Measurements from ENCODE around the gene HIRA.

HIRA gene

GRCh38 chr22:19464975-19465374 is 33.4 kb upstream of the HIRA start:
- TF ChIP-seq TCF12 (IDR thresholded peaks at IDR 0.05; ENCODE audit: low read depth) = no peak
- TF ChIP-seq EP300 (IDR thresholded peaks at IDR 0.05; ENCODE audit: borderline replicate concordance) = no peak
- TF ChIP-seq YY1 (IDR thresholded peaks at IDR 0.05; ENCODE audit: low read depth) = no peak
- TF ChIP-seq FOXM1 (IDR thresholded peaks at IDR 0.05; ENCODE audit: borderline replicate concordance, low read depth) = no peak
- TF ChIP-seq CEBPB (IDR thresholded peaks at IDR 0.05) = no peak
- no peak for TF ChIP-seq REST (IDR thresholded peaks at IDR 0.05; ENCODE audit: low read depth)
- no peak for TF ChIP-seq USF1 (IDR thresholded peaks at IDR 0.05)
- TF ChIP-seq TEAD4 (IDR thresholded peaks at IDR 0.05) = no peak
- TF ChIP-seq RAD21 (IDR thresholded peaks at IDR 0.05; ENCODE audit: low read depth) = no peak
- no peak for TF ChIP-seq NFIC (IDR thresholded peaks at IDR 0.05)
- TF ChIP-seq ZBTB7A (IDR thresholded peaks at IDR 0.05; ENCODE audit: low read depth) = no peak
- no peak for TF ChIP-seq MAX (IDR thresholded peaks at IDR 0.05)

GRCh38 chr22:19464546-19464945 is 33.0 kb upstream of the HIRA start:
- TF ChIP-seq REST (IDR thresholded peaks at IDR 0.05; ENCODE audit: low read depth) = no peak
- TF ChIP-seq EGR1 (IDR thresholded peaks at IDR 0.05) = no peak
- no peak for TF ChIP-seq TEAD4 (IDR thresholded peaks at IDR 0.05)
- no peak for TF ChIP-seq FOXM1 (IDR thresholded peaks at IDR 0.05; ENCODE audit: borderline replicate concordance, low read depth)
- TF ChIP-seq YY1 (IDR thresholded peaks at IDR 0.05; ENCODE audit: low read depth) = no peak
- TF ChIP-seq CEBPB (IDR thresholded peaks at IDR 0.05) = no peak
- TF ChIP-seq CREB1 (IDR thresholded peaks at IDR 0.05; ENCODE audit: low read depth) = no peak

- TF ChIP-seq YY1 (IDR thresholded peaks at IDR 0.05; ENCODE audit: low read depth) = no peak
Observed at GRCh38 chr22:19463491-19464469, 32.2 kb upstream of the HIRA start.

GRCh38 chr22:19463008-19463407 is 31.5 kb upstream of the HIRA start:
- no peak for TF ChIP-seq FOXM1 (IDR thresholded peaks at IDR 0.05; ENCODE audit: borderline replicate concordance, low read depth)
- TF ChIP-seq YY1 (IDR thresholded peaks at IDR 0.05; ENCODE audit: low read depth) = no peak
- no peak for TF ChIP-seq USF1 (IDR thresholded peaks at IDR 0.05)
- no peak for TF ChIP-seq TEAD4 (IDR thresholded peaks at IDR 0.05)
- no peak for TF ChIP-seq EP300 (IDR thresholded peaks at IDR 0.05; ENCODE audit: borderline replicate concordance)
- no peak for TF ChIP-seq RAD21 (IDR thresholded peaks at IDR 0.05; ENCODE audit: low read depth)
- TF ChIP-seq MAX (IDR thresholded peaks at IDR 0.05) = no peak
- no peak for TF ChIP-seq REST (IDR thresholded peaks at IDR 0.05; ENCODE audit: low read depth)
- TF ChIP-seq TAF1 (IDR thresholded peaks at IDR 0.05; ENCODE audit: low read depth) = no peak
- TF ChIP-seq TCF12 (IDR thresholded peaks at IDR 0.05; ENCODE audit: low read depth) = no peak
- TF ChIP-seq CREB1 (IDR thresholded peaks at IDR 0.05; ENCODE audit: low read depth) = no peak
- TF ChIP-seq ZBTB7A (IDR thresholded peaks at IDR 0.05; ENCODE audit: low read depth) = no peak
- TF ChIP-seq CEBPB (IDR thresholded peaks at IDR 0.05) = no peak
- TF ChIP-seq NFIC (IDR thresholded peaks at IDR 0.05) = no peak
- TF ChIP-seq EGR1 (IDR thresholded peaks at IDR 0.05) = no peak

Measured in Ishikawa (cell line).